ENCODE results near the gene EFL1. TPM values are rescaled to one million over a fixed set of nuclear protein-coding genes. Genes with fewer than 3 reads are reported as not detected.
A peak's percentile ranks its signal among the peaks of the same experiment; 100 is the strongest.

The EFL1 gene
- total RNA-seq, 6 experiments from 2014 or later, result 4.6 to 12.9 (median 9.4) TPM

GRCh38 chr15:82150645-82151044 lies 111.9 kb downstream of the EFL1 start:
- DNase-seq, result no peak

GRCh38 chr15:82146990-82147461 lies 115.5 kb downstream of the EFL1 start:
- H3K9me3 ChIP-seq, result no peaks in the 10 kb centered on the region
- peak in 1 of 4 donors; percentile 90 for ATAC-seq
- no peaks in the 10 kb centered on the region for H3K27me3 ChIP-seq
- TF ChIP-seq POLR2A (IDR thresholded peaks at IDR 0.05), result no peak
- TF ChIP-seq CTCF (IDR thresholded peaks at IDR 0.05), result no peak
- H3K4me1 ChIP-seq, result no peaks in the 10 kb centered on the region
- H3K36me3 ChIP-seq, result peaks cover 0 to 10% (median 4%) of the 10 kb centered on the region in 4 donors
- no peak overlapping the region for H3K4me3 ChIP-seq
- no peak for DNase-seq
- intact Hi-C loops (cut with DNase I), result no loop called here
- WGBS (ENCODE audit: insufficient coverage, low coverage, low lambda C conversion rate, missing lambda C conversion rate), result 61% methylated on average over 3 of the region's 8 CpGs
- H3K27ac ChIP-seq, result no peak overlapping the region

More at GRCh38 chr15:82150645-82151044, 111.9 kb downstream of the EFL1 start:
- no peak for TF ChIP-seq POLR2A (IDR thresholded peaks at IDR 0.05)
- TF ChIP-seq CTCF (IDR thresholded peaks at IDR 0.05), result no peak
- peaks cover 0 to 12% (median 5%) of the 10 kb centered on the region in 4 donors for H3K36me3 ChIP-seq
- no peaks in the 10 kb centered on the region for H3K4me1 ChIP-seq
- 84% methylated on average over 1 of the region's 1 CpG for WGBS (ENCODE audit: insufficient coverage, low coverage, low lambda C conversion rate, missing lambda C conversion rate)
- no peak overlapping the region for H3K4me3 ChIP-seq
- intact Hi-C loops (cut with DNase I), result no loop called here
- H3K9me3 ChIP-seq, result no peaks in the 10 kb centered on the region
- no peak for ATAC-seq
- no peak overlapping the region for H3K27ac ChIP-seq
- H3K27me3 ChIP-seq, result no peaks in the 10 kb centered on the region

- no peaks in the 10 kb centered on the region for H3K9me3 ChIP-seq
- no peak for DNase-seq
- peaks cover 0 to 6% (median 2%) of the 10 kb centered on the region in 4 donors for H3K36me3 ChIP-seq
- peak in 1 of 4 donors; percentile 34 for ATAC-seq
- H3K27ac ChIP-seq, result no peak overlapping the region
- intact Hi-C loops (cut with DNase I), result no loop called here
- WGBS (ENCODE audit: insufficient coverage, low coverage, low lambda C conversion rate, missing lambda C conversion rate), result 88% methylated on average over 3 of the region's 3 CpGs
- no peaks in the 10 kb centered on the region for H3K27me3 ChIP-seq
- H3K4me1 ChIP-seq, result no peaks in the 10 kb centered on the region
- TF ChIP-seq POLR2A (IDR thresholded peaks at IDR 0.05) (no peak), CTCF (IDR thresholded peaks at IDR 0.05) (no peak)
- no peak overlapping the region for H3K4me3 ChIP-seq
These were observed 116.0 kb downstream of the EFL1 start for GRCh38 chr15:82146576-82146975.

GRCh38 chr15:82143390-82144385 lies 118.8 kb downstream of the EFL1 start:
- DNase-seq, result no peak

More at GRCh38 chr15:82143390-82144385, 118.8 kb downstream of the EFL1 start:
- intact Hi-C loops (cut with DNase I), result loop anchor here in 1 of 2 donors (5.0 kb wide), 1 partner anchor 36 kb away; no protein-coding TSS in a partner anchor
- no peaks in the 10 kb centered on the region for H3K36me3 ChIP-seq
- TF ChIP-seq POLR2A (IDR thresholded peaks at IDR 0.05) (no peak), CTCF (IDR thresholded peaks at IDR 0.05) (no peak)
- H3K4me1 ChIP-seq, result no peaks in the 10 kb centered on the region
- no peak overlapping the region for H3K4me3 ChIP-seq
- no peaks in the 10 kb centered on the region for H3K9me3 ChIP-seq
- no peaks in the 10 kb centered on the region for H3K27me3 ChIP-seq
- no peak overlapping the region for H3K27ac ChIP-seq
- WGBS (ENCODE audit: insufficient coverage, low coverage, low lambda C conversion rate, missing lambda C conversion rate), result 83% methylated on average over 7 of the region's 9 CpGs
- no peak for ATAC-seq

Data from right lobe of liver (tissue), 6 donors.